Endothelial cell of umbilical vein (primary cell): ENCODE data around the gene TIMP4.

Source experiments
- CTCF ChIP-seq, 2 donors: IDR thresholded peaks; 1 replicate in 1 of 2; 2 replicates in 1 of 2; pipeline ENCODE4 v1.5.1; 2011; ENCODE audit warnings: low read length in 2 of 2, mild to moderate bottlenecking in 2 of 2, moderate library complexity in 2 of 2, control low read depth in 1 of 2, inconsistent platforms in 1 of 2, low read depth in 1 of 2; ENCODE audit not compliant: insufficient read depth in 1 of 2; ENCODE audit errors: extremely low read depth in 1 of 2
- MAX ChIP-seq: IDR thresholded peaks from 2 replicates; pipeline ENCODE4 v1.6.1; 2011; ENCODE audit not compliant: insufficient read depth, insufficient read length

GRCh38 chr3:12135029-12135657 lies 23.6 kb downstream of the TIMP4 start:
- TF ChIP-seq CTCF (IDR thresholded peaks at IDR 0.05; ENCODE audit: extremely low read depth in 1 of 2, insufficient read depth in 1 of 2, low read depth in 1 of 2, low read length in 2 of 2) = peak; percentile 84 to 90
- no peak for TF ChIP-seq MAX
